GM23338 (cell line): ENCODE data around the gene ZNF446. TPM values are rescaled to one million over a fixed set of nuclear protein-coding genes. Genes with fewer than 3 reads are reported as not detected.

ENCODE experiments used
- ATAC-seq: fragments of 200-7000 bp; cut with Tn5 transposase; 3 replicates; pipeline ENCODE4 v1.9.1; 2020
- DNase-seq: peaks from one replicate; pipeline ENCODE4 v3.0.0-alpha.2; 2015; ENCODE audit warnings: low spot score
- H2AFZ ChIP-seq: fragments of 200-600 bp; sonication (generic); 2 replicates; pipeline ENCODE4 v1.8.0; 2016; ENCODE audit warnings: antibody characterized with exemption, mild to moderate bottlenecking, moderate library complexity
- H3F3A ChIP-seq: fragments of 200-600 bp; sonication (generic); replicated peaks from 2 replicates; pipeline ENCODE4 v1.8.0; 2017; ENCODE audit warnings: antibody characterized with exemption, mixed run types, low read depth
- H3K27ac ChIP-seq: fragments of 200-600 bp; sonication (generic); 2 replicates; pipeline ENCODE4 v1.6.1; 2016; ENCODE audit warnings: low read depth
- H3K27me3 ChIP-seq: fragments of 200-600 bp; sonication (generic); 2 replicates; pipeline ENCODE4 v1.8.0; 2016; ENCODE audit warnings: mild to moderate bottlenecking, mixed run types, moderate library complexity; ENCODE audit not compliant: insufficient read depth
- H3K36me3 ChIP-seq: fragments of 200-600 bp; sonication (generic); 2 replicates; pipeline ENCODE4 v1.8.0; 2016; ENCODE audit warnings: mild to moderate bottlenecking; ENCODE audit not compliant: insufficient read depth
- H3K4me1 ChIP-seq: fragments of 200-600 bp; sonication (generic); 2 replicates; pipeline ENCODE4 v1.8.0; 2016; ENCODE audit warnings: mild to moderate bottlenecking, moderate library complexity; ENCODE audit not compliant: insufficient read depth
- H3K4me2 ChIP-seq: fragments of 200-600 bp; sonication (generic); 2 replicates; pipeline ENCODE4 v1.7.1; 2017; ENCODE audit warnings: mixed run types
- H3K4me3 ChIP-seq: fragments of 200-600 bp; sonication (generic); 2 replicates; pipeline ENCODE4 v1.6.1; 2016; ENCODE audit warnings: mixed run types
- H3K79me2 ChIP-seq: fragments of 200-600 bp; sonication (generic); replicated peaks from 2 replicates; pipeline ENCODE4 v1.8.0; 2017; ENCODE audit warnings: mild to moderate bottlenecking; ENCODE audit not compliant: insufficient read depth
- H3K9me2 ChIP-seq: fragments of 200-600 bp; sonication (generic); 2 replicates; pipeline ENCODE4 v1.8.0; 2017; ENCODE audit not compliant: insufficient read depth
- H4K20me1 ChIP-seq: fragments of 200-600 bp; sonication (generic); replicated peaks from 2 replicates; pipeline ENCODE4 v1.8.0; 2017; ENCODE audit warnings: mild to moderate bottlenecking; ENCODE audit not compliant: insufficient read depth
- H3K27ac Mint-ChIP-seq: 2 replicates; pipeline ENCODE4 v1.8.0; 2020; ENCODE audit warnings: inconsistent platforms, mild to moderate bottlenecking, moderate library complexity, mixed read lengths
- H3K27me3 Mint-ChIP-seq: 3 replicates; pipeline ENCODE4 v1.8.0; 2022; ENCODE audit warnings: low read depth, mild to moderate bottlenecking, moderate library complexity, mixed read lengths, inconsistent platforms; ENCODE audit not compliant: insufficient read depth, poor library complexity
- H3K36me3 Mint-ChIP-seq: 3 replicates; pipeline ENCODE4 v1.8.0; 2021; ENCODE audit warnings: low read depth, mild to moderate bottlenecking, inconsistent platforms, moderate library complexity, mixed read lengths
- H3K4me1 Mint-ChIP-seq: 3 replicates; pipeline ENCODE4 v1.8.0; 2020; ENCODE audit warnings: mild to moderate bottlenecking, inconsistent platforms, mixed read lengths
- H3K4me3 Mint-ChIP-seq: 3 replicates; pipeline ENCODE4 v1.8.0; 2021; ENCODE audit warnings: moderate library complexity, mild to moderate bottlenecking, inconsistent platforms, mixed read lengths
- H3K9me3 Mint-ChIP-seq: 3 replicates; pipeline ENCODE4 v1.8.0; 2020; ENCODE audit warnings: moderate library complexity, mild to moderate bottlenecking, inconsistent platforms, mixed read lengths
- CREB1 ChIP-seq: fragments of 250-450 bp; sonication (Bioruptor Pico); IDR thresholded peaks from 2 replicates; pipeline ENCODE4 v1.5.0; 2020; ENCODE audit warnings: low read depth, mild to moderate bottlenecking, moderate library complexity
- EZH2 ChIP-seq: fragments of 200-600 bp; sonication (generic); IDR thresholded peaks from one replicate; pipeline ENCODE4 v1.8.0; 2017; ENCODE audit warnings: antibody characterized with exemption, mild to moderate bottlenecking, low read depth; ENCODE audit not compliant: unreplicated experiment
- EZH2phosphoT487 ChIP-seq: fragments of 200-600 bp; sonication (generic); IDR thresholded peaks from one replicate; pipeline ENCODE4 v1.8.1; 2018; ENCODE audit warnings: antibody characterized with exemption; ENCODE audit not compliant: unreplicated experiment
- JUNB ChIP-seq: IDR thresholded peaks from one replicate; pipeline ENCODE4 v1.6.1; 2016; ENCODE audit warnings: antibody characterized with exemption; ENCODE audit not compliant: unreplicated experiment
- NANOG ChIP-seq: IDR thresholded peaks from 2 replicates; pipeline ENCODE4 v1.6.1; 2016; ENCODE audit warnings: antibody characterized with exemption, borderline replicate concordance
- POLR2AphosphoS5 ChIP-seq: IDR thresholded peaks from 2 replicates; pipeline ENCODE4 v1.6.1; 2016; ENCODE audit warnings: antibody characterized with exemption, low read depth
- STAT1 ChIP-seq: IDR thresholded peaks from one replicate; pipeline ENCODE4 v1.6.1; 2016; ENCODE audit warnings: antibody characterized with exemption; ENCODE audit not compliant: unreplicated experiment
- ZNF114 ChIP-seq: fragments of 250-450 bp; sonication (Bioruptor Pico); IDR thresholded peaks from 2 replicates; pipeline ENCODE4 v1.5.0; 2020; ENCODE audit warnings: mild to moderate bottlenecking, moderate library complexity
- ZNF331 ChIP-seq: fragments of 250-450 bp; sonication (Bioruptor Pico); IDR thresholded peaks from 2 replicates; pipeline ENCODE4 v1.5.0; 2020; ENCODE audit warnings: low read depth, mild to moderate bottlenecking, moderate library complexity
- polyA plus RNA-seq: library from polyadenylated mRNA; unstranded; fragments of >200 nt; fragmentation: Nextera tagmentation; extraction: Ambion mirVana; gene quantifications from 2 replicates; pipeline ENCODE4 v1.2.1, GENCODE V29; 2016
- total RNA-seq: library from RNA; depleted of rRNA; stranded (reverse); fragments of >200 nt; shearing (Covaris generic); gene quantifications from 2 replicates; pipeline ENCODE4 v1.2.3, GENCODE V29; 2014
- TF ChIP-seq, protein P1 (sequence below), 2 experiments: fragments of 200-600 bp in 1 of 2; sonication (generic) in 1 of 2; conservative IDR thresholded peaks; 2 replicates each; pipeline versions ENCODE4 v1.5.1 to v1.6.1; 2016 to 2017; ENCODE audit warnings: antibody characterized with exemption in 2 of 2, low read depth in 2 of 2, mild to moderate bottlenecking in 2 of 2, moderate library complexity in 1 of 2
- TF ChIP-seq, protein P2 (sequence below): IDR thresholded peaks from one replicate; pipeline ENCODE4 v1.6.1; 2018; ENCODE audit warnings: antibody characterized with exemption; ENCODE audit not compliant: unreplicated experiment
- TF ChIP-seq, protein P3 (sequence below): IDR thresholded peaks from 2 replicates; pipeline ENCODE4 v1.6.1; 2016; ENCODE audit warnings: antibody characterized with exemption
- TF ChIP-seq, protein P4 (sequence below): fragments of 250-450 bp; sonication (Bioruptor Pico); IDR thresholded peaks from 2 replicates; pipeline ENCODE4 v1.5.0; 2020; ENCODE audit warnings: mild to moderate bottlenecking, moderate library complexity

Gene ZNF446
- total and polyA plus RNA-seq, 2 experiments from 2014 or later: 2.1 to 5.6 TPM

DNA sequence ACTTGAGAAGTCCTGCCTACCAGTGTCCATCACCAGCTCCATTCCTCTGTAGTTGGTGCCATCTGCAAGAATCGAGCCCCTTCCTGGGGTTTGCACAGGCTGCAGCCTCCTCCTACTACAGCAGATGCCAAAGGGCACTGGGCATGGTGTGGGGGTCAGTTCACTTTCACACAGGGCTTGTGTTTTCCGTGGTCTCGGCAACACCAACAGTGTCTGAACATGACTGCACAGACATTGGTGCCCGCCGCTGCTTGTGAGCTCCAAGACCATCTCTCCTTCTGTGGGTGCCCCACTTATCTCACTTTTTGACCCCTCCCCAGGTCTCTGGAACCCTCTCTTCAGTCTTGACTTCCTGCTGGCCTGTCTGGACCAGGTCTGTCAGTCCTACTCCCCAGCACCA, 15.2 kb downstream of the ZNF446 start (continued):
- TF ChIP-seq NANOG: no peak
- no peak for TF ChIP-seq ZNF331 (CRISPR knock-in tag)
- TF ChIP-seq, protein P1, sequence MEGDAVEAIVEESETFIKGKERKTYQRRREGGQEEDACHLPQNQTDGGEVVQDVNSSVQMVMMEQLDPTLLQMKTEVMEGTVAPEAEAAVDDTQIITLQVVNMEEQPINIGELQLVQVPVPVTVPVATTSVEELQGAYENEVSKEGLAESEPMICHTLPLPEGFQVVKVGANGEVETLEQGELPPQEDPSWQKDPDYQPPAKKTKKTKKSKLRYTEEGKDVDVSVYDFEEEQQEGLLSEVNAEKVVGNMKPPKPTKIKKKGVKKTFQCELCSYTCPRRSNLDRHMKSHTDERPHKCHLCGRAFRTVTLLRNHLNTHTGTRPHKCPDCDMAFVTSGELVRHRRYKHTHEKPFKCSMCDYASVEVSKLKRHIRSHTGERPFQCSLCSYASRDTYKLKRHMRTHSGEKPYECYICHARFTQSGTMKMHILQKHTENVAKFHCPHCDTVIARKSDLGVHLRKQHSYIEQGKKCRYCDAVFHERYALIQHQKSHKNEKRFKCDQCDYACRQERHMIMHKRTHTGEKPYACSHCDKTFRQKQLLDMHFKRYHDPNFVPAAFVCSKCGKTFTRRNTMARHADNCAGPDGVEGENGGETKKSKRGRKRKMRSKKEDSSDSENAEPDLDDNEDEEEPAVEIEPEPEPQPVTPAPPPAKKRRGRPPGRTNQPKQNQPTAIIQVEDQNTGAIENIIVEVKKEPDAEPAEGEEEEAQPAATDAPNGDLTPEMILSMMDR (conservative IDR thresholded peaks at IDR 0.05; ENCODE audit: low read depth in 2 of 2): no peak
- no peak for TF ChIP-seq EZH2

DNA sequence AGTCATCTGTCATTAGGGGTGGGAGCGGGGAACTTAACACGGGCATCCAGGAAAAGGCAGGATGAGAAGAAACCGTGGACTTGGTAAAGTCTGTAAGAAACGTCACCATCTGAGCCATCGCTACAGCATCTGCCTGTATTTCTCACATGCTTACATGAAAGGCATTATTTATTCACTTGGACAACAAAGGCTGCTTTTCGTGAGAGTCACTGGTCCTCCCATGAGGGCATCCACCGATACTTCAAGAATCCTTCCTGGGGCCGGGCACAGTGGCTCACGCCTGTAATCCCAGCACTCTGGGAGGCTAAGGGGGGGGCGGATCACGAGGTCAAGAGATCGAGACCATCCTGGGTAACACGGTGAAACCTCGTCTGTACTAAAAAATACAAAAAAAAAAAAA, 16.1 kb downstream of the ZNF446 start:
- DNase-seq: no peak
- no peak overlapping the region for H3K4me3 ChIP-seq
- no peak overlapping the region for H3K27ac ChIP-seq
- H3K4me1 ChIP-seq: no peaks in the 10 kb centered on the region
- no peak overlapping the region for H3K4me3 Mint-ChIP-seq
- no peaks in the 10 kb centered on the region for H3F3A ChIP-seq
- H3K36me3 Mint-ChIP-seq: no peaks in the 10 kb centered on the region; the same call in 2 of the 3 replicates
- no peaks in the 10 kb centered on the region for H3K36me3 ChIP-seq
- no peaks in the 10 kb centered on the region; the same call in 1 of the 2 replicates for H4K20me1 ChIP-seq
- ATAC-seq: no peak
- H3K9me3 Mint-ChIP-seq: no peaks in the 10 kb centered on the region
- no peak overlapping the region for H3K4me2 ChIP-seq
- H3K27me3 ChIP-seq: no peaks in the 10 kb centered on the region
- H3K4me1 Mint-ChIP-seq: no peaks in the 10 kb centered on the region
- H3K9me2 ChIP-seq: no peaks in the 10 kb centered on the region
- no peaks in the 10 kb centered on the region for H3K79me2 ChIP-seq
- H3K27ac Mint-ChIP-seq: no peak overlapping the region
- no peak overlapping the region for H2AFZ ChIP-seq
- H3K27me3 Mint-ChIP-seq: peaks cover 9% of the 10 kb centered on the region
- no peak for TF ChIP-seq ZNF331 (CRISPR knock-in tag)
- no peak for TF ChIP-seq CREB1 (CRISPR knock-in tag)
- no peak for TF ChIP-seq NANOG
- TF ChIP-seq, protein P2, sequence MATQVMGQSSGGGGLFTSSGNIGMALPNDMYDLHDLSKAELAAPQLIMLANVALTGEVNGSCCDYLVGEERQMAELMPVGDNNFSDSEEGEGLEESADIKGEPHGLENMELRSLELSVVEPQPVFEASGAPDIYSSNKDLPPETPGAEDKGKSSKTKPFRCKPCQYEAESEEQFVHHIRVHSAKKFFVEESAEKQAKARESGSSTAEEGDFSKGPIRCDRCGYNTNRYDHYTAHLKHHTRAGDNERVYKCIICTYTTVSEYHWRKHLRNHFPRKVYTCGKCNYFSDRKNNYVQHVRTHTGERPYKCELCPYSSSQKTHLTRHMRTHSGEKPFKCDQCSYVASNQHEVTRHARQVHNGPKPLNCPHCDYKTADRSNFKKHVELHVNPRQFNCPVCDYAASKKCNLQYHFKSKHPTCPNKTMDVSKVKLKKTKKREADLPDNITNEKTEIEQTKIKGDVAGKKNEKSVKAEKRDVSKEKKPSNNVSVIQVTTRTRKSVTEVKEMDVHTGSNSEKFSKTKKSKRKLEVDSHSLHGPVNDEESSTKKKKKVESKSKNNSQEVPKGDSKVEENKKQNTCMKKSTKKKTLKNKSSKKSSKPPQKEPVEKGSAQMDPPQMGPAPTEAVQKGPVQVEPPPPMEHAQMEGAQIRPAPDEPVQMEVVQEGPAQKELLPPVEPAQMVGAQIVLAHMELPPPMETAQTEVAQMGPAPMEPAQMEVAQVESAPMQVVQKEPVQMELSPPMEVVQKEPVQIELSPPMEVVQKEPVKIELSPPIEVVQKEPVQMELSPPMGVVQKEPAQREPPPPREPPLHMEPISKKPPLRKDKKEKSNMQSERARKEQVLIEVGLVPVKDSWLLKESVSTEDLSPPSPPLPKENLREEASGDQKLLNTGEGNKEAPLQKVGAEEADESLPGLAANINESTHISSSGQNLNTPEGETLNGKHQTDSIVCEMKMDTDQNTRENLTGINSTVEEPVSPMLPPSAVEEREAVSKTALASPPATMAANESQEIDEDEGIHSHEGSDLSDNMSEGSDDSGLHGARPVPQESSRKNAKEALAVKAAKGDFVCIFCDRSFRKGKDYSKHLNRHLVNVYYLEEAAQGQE: no peak
- no peak for TF ChIP-seq ZNF114
- TF ChIP-seq EZH2phosphoT487: no peak
- TF ChIP-seq, protein P3, sequence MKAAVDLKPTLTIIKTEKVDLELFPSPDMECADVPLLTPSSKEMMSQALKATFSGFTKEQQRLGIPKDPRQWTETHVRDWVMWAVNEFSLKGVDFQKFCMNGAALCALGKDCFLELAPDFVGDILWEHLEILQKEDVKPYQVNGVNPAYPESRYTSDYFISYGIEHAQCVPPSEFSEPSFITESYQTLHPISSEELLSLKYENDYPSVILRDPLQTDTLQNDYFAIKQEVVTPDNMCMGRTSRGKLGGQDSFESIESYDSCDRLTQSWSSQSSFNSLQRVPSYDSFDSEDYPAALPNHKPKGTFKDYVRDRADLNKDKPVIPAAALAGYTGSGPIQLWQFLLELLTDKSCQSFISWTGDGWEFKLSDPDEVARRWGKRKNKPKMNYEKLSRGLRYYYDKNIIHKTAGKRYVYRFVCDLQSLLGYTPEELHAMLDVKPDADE: no peak
- no peak for TF ChIP-seq JUNB
- TF ChIP-seq EZH2: no peak
- TF ChIP-seq, protein P4, sequence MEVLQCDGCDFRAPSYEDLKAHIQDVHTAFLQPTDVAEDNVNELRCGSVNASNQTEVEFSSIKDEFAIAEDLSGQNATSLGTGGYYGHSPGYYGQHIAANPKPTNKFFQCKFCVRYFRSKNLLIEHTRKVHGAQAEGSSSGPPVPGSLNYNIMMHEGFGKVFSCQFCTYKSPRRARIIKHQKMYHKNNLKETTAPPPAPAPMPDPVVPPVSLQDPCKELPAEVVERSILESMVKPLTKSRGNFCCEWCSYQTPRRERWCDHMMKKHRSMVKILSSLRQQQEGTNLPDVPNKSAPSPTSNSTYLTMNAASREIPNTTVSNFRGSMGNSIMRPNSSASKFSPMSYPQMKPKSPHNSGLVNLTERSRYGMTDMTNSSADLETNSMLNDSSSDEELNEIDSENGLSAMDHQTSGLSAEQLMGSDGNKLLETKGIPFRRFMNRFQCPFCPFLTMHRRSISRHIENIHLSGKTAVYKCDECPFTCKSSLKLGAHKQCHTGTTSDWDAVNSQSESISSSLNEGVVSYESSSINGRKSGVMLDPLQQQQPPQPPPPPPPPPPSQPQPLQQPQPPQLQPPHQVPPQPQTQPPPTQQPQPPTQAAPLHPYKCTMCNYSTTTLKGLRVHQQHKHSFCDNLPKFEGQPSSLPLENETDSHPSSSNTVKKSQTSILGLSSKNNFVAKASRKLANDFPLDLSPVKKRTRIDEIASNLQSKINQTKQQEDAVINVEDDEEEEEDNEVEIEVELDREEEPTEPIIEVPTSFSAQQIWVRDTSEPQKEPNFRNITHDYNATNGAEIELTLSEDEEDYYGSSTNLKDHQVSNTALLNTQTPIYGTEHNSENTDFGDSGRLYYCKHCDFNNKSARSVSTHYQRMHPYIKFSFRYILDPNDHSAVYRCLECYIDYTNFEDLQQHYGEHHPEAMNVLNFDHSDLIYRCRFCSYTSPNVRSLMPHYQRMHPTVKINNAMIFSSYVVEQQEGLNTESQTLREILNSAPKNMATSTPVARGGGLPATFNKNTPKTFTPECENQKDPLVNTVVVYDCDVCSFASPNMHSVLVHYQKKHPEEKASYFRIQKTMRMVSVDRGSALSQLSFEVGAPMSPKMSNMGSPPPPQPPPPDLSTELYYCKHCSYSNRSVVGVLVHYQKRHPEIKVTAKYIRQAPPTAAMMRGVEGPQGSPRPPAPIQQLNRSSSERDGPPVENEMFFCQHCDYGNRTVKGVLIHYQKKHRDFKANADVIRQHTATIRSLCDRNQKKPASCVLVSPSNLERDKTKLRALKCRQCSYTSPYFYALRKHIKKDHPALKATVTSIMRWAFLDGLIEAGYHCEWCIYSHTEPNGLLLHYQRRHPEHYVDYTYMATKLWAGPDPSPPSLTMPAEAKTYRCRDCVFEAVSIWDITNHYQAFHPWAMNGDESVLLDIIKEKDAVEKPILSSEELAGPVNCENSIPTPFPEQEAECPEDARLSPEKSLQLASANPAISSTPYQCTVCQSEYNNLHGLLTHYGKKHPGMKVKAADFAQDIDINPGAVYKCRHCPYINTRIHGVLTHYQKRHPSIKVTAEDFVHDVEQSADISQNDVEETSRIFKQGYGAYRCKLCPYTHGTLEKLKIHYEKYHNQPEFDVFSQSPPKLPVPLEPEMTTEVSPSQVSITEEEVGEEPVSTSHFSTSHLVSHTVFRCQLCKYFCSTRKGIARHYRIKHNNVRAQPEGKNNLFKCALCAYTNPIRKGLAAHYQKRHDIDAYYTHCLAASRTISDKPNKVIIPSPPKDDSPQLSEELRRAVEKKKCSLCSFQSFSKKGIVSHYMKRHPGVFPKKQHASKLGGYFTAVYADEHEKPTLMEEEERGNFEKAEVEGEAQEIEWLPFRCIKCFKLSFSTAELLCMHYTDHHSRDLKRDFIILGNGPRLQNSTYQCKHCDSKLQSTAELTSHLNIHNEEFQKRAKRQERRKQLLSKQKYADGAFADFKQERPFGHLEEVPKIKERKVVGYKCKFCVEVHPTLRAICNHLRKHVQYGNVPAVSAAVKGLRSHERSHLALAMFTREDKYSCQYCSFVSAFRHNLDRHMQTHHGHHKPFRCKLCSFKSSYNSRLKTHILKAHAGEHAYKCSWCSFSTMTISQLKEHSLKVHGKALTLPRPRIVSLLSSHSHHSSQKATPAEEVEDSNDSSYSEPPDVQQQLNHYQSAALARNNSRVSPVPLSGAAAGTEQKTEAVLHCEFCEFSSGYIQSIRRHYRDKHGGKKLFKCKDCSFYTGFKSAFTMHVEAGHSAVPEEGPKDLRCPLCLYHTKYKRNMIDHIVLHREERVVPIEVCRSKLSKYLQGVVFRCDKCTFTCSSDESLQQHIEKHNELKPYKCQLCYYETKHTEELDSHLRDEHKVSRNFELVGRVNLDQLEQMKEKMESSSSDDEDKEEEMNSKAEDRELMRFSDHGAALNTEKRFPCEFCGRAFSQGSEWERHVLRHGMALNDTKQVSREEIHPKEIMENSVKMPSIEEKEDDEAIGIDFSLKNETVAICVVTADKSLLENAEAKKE: no peak
- TF ChIP-seq POLR2AphosphoS5: no peak
- no peak for TF ChIP-seq STAT1
